ENCODE data around the gene DHRS7.

DHRS7 gene

DNA sequence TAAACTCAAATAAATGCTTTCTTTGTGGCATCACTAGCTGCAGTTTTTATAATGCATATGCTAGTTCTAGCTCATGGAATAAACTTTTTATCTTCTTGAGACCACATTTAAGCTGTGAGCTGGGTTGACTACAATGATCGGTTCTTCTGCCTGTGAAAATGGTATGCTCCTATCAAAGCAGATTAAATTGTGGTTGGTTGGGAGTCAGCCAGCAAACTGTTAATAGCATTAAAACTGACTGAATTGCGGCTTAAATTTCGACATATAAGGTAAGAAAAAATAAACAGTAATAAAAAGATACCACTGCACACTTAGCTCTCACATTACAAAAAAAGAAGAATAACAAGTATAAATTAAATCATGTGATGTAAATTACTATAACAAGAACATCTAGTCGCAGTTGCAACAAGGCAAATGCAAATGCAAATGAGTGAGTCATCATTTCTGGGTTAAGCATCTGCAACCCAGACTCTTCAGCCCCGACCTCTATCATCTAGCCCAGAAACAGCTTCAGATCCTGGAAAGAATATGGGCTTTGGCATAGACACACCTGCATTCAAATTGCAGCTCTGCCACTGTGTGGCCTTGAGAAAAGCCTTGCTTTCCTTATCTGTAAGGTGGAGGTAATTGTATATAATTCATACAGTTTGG lies 19.8 kb upstream of the DHRS7 start:
- no peak for DNase-seq (ENCODE audit: low spot score)

DNA sequence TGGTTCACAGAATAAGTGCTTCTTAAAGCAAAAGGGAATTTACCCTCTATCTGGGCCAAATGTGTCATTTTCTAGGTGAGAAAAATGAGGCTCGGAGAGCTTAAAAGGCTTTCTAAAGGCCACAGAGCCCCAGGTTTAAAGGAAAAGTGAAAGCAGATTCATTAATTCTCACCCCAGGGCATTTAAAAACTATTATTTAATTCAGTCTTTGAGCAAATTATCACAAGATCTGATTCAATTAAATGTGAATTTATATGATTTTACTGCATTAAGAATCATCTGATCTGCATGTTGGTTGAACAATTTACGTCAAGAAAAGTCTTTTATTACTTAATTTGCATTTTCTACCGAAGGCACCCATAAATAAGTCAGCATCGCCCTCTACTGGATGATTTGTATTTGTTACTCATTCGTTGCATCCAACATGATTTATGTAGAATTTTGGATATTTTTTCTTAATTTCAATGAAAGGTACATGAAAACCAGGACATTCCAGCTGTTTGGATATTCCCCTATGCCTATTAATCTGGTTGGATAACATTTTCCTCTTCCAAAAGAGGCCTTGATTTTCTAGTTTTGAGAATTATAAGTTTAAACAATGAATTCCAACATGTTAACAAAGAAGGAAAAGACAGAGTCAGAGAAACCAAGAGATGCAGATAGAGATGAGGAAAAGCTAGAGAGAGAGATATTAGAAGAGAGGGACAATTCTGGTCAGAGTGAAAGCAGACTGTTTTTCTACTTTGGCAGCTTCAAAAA lies 19.1 kb upstream of the DHRS7 start:
- peak; percentile 27 for DNase-seq (ENCODE audit: low spot score)

DNA sequence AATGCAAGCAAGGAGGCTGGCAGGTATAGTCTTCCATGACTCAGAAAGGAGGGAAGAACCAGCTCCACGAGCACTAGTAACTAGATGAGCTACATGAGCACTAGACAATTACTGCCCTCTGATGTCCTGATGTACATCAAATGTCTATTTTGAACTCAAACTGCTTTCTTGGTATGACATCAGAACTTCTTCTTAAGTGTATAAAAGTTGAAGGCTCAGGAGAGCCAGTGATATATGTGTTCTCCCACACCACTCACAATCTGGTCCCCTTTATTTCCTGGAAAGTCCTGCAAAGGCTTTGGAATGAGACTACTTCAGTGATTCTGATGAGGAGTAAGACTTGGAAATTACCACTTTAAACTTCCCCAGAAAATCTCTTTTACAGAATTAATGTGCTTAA lies 18.5 kb upstream of the DHRS7 start:
- DNase-seq (ENCODE audit: low spot score) = no peak

DNA sequence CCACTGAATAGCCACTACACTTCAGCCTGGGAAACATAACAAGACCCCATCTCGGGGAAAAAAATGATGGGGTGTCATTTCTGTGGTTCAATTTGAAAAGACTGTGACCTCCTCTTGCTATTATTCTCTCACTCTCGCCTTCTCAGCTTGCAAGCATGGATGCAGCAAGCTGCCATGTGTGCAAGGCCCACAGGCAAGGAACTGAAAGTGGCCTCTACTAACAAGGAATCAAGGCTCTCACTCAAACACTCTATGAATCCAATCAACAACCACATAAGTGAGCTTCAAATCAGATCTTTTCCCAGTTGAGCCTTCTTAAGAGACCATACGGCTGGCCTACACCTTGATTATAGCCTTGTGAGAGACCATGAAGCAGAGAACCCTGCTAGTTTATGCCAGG lies 17.9 kb upstream of the DHRS7 start:
- DNase-seq (ENCODE audit: low spot score) = no peak

DNA sequence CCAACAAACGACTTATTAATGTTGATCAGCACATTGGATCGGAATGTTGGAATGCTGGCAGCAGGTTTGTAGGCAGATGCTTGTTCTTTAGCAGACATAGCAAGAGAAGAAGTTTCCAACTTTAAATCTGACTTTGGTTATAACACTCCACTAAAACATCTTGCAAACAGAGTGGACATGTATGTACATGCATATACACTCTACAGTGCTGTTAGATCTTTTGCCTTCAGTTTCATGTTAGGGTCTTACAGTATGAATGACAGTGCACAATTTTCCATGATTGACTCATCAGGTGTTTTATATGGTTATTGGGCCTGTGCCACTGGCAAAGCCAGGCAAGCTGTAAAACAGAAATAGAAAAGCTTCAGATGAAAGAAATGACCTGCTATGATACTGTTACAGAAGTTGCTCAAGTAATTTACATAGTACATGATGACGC lies 14.3 kb upstream of the DHRS7 start:
- DNase-seq (ENCODE audit: low spot score) = peak; percentile 22

DNA sequence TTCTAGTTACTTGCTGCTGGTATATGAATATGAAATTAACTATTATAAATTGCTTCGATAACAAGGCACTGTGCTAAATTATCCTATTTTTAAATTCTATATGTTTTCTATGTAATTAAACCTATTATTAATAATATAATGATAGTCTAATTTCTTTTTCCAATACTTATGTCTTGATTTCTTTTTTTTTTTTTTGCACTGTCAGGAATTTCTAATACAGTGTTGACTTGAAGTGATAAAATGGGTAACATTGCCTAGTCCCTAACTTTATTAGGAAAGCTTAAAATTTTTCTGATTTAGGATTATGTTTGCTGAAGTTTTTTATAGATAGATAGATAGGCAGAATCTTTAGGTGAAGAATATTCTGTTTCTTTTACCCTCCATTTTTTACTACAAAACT lies 13.6 kb upstream of the DHRS7 start:
- no peak for DNase-seq (ENCODE audit: low spot score)

DNA sequence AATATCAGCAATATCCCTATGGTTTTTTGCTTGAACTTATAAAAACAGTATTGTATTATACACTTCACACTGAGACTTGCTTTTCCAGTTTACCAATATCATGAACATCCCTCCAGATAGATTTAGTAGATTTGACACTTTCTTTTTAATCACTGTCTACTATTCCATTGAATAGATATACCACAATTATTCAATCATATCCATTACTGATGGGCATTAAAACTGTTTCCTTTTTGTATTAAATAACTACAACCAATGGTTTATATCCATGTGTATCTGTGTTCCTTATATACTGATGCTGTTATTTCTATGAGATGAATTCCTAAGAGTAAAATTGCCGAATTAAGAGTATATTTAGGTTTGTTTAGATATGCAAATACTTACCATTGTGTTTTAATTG lies 13.0 kb upstream of the DHRS7 start:
- DNase-seq (ENCODE audit: low spot score) = no peak

DNA sequence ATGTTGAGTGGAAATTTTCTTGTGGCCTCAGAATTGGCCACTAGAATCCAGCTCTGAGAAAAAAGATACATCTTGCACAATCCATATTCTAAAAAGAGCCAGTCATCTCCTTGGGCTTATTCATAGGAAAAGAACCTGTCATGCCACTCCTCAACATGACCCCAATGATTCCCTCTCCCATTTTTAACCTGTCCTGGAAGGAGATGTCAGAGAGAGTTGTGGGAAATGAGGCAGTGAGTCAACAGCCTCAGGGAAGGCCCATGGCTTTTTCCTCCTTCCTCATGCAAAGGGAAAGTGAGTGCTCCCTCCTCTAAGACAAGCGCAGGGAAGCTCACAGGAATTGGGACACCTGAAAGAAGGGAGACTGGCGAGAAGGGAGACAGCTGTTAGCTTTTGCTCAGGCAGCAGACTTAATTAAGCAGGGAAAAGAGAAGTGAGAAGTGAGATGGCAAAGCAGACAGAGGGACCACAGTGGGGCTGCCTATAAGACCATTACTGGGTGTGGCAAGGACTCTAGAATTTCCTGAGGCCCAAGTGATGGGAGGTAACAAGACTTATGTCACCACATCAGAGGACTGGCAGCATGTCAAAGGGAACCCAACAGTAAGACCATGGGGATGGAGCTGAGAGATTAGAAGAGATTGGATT lies 10.2 kb upstream of the DHRS7 start:
- DNase-seq (ENCODE audit: low spot score) = no peak

DNA sequence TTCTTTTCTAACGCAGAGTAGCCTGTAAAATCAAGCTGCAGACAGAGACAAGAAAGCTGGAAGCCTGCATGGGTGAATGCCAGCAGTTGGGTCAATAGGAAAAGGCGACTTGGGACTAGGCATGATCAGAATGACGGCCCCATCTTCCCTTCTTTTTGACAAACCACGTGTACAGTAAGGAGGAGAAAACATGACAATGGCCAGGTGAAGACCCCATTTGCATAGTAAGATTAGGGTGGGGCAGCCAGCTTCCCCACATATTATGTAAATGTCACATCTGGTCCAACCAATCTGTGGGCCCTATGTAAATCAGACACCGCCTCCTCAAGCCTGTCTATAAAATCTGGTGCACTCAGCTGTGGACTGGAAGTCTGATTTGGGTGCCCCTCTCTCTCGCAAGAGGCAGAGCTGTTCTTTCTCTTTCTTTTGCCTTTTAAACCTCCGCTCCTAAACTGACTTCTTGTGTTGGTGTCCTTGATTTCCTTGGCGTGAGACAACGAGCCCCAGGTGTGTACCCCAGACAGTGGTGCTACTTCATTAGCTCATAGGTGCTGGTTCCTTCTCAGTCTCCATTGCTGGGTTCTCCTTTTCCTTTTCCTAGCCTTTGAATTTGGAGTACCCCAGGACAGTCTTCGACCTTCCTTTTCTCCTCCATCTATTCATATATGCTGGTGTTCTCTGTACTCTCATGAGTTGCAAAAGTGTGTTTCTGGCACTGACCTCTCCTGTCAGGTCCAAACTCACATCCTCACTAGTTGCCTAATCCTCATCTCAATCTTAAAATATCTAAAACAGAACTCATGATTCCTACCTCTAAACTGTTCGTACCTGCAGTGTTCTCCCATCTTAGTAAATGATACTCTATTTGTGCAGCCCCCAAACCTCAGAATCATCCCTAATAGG lies 9.4 kb upstream of the DHRS7 start:
- no peak for DNase-seq (ENCODE audit: low spot score)

DNA sequence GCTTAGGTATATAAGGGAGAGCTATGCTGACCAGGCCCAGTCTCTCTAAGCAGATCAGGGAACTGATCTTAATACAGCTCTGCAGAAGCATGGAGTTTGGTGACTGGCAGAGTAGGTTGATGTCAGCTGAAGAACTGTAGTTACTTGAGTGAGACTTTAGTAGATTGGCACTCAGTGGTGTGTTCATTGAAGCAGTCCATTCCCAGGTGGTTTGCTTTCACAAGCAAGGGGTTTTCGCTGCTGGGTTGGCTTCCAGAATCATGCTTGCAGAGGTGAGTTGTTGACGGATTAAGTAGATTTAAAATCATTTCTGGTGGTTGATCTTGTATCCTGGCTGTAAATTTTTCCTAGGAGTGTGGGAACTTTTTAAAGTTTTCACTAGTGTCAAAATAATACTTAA lies 6.5 kb upstream of the DHRS7 start:
- no peak for DNase-seq (ENCODE audit: low spot score)

DNA sequence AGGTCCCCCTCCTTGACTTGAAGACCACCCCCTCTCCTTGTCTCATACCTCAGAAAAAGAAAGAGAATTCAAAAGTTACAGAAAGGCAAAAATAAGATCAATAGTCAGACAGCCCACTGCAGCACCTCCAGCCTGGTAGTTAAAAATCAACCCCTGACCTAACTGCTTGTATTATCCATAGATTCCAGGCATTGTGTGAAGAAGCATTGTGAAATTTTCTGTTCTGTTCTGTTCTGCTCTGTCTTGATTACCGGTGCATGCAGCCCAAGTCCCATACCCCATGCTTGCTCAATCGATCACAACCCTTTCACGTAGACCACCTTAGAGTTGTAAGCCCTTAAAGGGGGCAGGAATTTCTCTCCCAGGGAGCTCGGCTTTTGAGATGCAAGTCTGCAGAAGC lies 5.8 kb upstream of the DHRS7 start:
- no peak for DNase-seq (ENCODE audit: low spot score)

DNA sequence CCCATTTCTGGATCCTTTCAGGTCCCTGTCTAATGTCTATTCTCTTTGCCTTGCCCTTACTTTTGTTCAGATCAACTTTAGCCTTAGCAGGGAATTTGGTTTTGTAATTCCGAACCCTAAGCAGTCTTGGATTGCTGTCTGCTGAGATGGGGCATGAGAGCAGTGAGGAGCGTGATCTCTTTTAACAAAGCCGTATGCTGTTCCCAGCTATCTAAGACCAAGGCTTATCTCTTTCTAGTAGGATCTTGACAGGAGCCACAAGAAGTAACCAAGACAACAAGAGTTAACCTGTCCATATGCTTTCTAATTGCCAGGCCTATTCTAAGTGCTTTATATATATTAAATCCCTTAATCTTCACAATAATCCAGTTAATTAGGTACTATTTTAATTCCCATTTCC lies 4.5 kb upstream of the DHRS7 start:
- no peak for DNase-seq (ENCODE audit: low spot score)

DNA sequence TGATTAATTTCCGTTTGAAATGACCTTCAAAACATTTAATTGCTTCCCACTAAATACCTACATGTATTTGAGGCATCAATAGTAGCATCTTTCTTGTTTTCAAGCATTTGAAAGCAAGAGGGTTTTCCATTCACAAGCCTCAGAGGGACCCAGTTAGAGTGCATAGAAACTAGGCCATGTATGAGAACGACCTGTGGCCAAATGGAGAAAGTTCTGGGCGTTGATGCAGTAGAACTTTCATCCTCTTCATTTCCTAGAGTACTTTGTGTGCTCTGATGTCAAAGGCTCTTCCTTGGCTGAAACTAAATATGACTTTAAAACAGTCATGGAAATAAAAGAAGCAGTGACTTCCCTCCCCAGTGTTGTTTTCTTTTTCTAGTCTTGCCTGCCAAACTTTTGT lies 944 bp upstream of the DHRS7 start:
- DNase-seq (ENCODE audit: low spot score) = no peak

DNA sequence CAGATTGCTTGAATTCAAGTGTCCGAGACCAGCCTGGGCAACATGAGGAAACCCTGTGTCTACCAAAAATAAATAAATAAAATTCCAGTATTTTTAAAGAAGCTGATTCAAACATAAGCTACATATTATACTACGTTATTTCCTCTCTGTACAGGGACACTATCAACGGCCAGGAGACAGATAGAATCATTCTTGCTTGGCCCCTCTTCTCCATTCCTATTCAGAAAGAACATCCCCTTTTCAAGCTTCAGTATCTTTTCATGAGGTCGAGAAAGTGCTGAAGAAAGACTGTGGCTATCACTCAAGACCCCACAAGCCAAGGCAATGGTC lies 314 bp upstream of the DHRS7 start:
- DNase-seq (ENCODE audit: low spot score) = no peak

DNA sequence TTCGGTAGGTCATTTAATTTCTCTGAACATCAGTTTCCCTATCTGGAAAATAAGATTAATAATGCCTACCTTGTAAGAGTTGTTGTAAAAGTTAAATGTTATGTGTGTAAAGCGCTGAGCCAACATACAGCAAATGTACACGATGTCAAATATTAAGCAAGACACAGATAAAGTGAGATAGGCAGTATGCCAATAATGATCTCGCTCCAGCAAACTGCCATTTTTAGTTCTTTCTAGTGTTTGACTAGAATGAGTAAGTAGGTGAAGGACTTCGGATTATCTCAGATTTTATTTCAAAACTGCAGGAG lies 840 bp downstream of the DHRS7 start:
- DNase-seq (ENCODE audit: low spot score) = no peak

DNA sequence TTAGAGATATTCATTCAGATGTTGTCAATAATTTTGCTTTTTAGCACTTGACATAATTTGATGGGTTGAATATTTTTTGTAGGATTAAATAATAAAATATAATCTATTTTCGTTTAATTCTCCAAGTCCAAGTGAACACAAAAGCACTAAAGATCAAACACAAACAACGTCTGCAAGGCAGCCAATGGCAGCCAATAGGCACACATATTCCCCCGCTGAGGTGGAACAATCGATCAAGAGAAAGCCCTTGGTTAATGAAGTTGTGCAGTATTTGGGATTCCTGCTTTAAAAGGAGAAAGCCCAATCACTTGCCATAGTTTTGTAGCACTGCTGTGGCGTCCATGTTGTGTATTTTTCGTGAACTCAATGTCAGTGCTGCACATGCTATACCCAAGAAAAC lies 1.5 kb downstream of the DHRS7 start:
- no peak for DNase-seq (ENCODE audit: low spot score)

DNA sequence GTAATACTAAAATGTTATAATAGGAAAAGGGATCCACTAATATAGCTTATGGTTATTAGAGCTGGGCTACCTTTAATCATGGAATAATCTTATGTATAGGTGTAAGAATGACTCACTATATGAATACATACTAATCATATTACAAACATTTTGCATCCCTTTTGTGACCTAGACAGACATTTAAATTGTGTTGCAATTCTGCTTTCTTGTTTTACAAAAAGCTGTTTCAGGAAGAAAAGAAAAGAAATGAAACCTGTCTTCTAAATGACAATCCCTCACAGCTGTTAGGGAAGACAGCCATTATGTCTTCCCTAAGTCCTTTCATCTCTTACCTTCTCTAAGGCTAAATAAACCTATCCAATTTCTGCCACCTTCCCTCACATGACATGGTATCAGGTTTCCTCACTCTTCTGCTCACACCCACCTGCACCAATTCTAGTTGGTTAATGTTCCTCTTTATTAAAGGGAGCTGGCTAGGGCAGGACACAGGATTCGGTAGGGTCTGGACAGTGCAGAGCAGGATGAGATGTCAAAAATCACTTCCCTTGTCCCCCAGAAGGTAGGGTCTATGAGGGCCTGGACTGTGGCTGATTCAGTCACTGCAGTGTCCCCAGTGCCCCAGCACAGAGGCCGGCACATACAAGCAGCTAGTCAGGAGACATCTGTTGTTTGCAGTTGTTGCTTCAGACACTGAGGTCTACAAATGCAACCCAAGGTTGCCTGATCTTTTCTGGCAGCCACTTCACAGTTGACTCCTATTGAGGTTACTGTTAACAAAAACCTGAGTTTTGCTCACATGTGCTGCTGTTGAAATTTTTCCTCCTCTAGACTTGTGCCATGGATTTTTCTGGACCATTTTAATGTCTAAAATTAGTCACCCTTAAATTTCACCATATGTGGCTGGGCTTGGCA lies 3.7 kb downstream of the DHRS7 start:
- DNase-seq (ENCODE audit: low spot score) = peak; percentile 20

DNA sequence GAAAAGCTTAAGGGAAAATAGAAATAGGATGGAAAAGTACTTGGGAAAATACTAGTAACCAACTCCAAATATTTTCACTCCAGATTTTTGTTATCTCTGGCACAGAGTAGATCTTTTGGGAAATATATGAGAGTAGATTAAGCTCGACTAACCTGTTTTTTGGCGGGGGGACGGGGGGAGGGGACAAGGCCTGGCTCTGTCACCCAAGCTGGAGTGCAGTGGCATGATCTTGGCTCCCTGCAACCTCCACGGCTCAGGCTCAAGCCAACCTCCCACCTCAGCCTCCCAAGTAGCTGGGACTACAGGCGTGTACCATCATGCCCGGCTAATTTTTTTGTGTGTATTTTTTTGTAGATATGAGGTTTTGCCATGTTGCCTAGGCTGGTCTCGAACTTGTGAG lies 4.8 kb downstream of the DHRS7 start:
- no peak for DNase-seq (ENCODE audit: low spot score)

DNA sequence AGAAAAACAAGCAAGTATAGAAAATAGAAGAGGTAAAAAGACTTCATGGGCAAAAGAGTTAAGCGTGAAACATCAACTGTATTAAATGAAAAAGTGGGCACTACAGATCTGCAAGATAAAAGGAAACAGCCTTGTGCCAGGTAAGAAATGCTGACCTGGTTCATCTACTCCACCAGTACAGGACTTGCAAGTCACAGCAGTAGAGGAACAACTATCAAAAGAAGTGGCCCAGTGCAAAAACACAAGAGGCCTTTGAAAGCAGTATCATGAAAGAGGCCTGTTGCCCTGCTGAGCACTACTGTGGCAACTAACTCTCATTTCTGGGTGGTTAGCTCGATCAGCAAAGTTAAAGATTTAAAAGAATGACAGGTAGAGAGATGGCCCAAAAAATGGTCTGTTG lies 10.5 kb downstream of the DHRS7 start:
- no peak for DNase-seq (ENCODE audit: low spot score)

DNA sequence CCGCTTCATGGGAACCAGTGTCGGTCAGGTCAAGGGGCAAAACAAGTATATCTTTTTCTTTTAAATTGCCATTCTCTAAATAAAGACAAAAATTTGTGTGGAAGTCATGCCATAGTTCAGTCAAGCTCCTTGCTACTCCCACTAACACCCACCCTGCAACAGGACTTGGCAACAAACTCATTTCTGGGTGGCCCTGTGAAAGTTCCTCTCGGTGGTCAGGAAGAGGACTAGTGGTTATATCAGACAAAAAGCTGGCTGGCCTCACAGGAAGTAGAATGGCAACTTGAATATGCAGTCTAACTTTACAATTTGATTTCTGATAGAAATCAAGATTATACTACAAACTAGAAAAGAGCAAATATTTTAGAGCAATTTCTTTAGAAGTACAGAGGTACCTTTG lies 11.2 kb downstream of the DHRS7 start:
- no peak for DNase-seq (ENCODE audit: low spot score)

DNA sequence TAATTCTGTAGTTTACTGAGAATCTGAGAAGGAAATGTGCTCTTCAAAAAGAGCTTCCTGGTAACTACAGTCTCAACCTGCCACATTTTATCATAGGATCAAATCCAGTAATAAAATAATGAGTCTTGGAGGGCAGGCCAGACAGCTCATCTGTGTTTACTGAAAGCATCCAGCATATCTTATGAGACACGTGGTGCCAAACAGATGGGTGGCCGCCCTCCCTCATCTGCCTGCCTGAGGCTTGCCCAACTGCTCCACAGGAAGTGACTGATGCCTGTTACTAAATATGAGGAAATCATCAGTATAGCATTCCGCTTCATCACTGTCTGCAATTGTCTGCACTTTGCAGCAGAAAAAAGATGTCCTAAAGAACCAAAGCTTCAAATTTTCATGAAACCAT lies 13.5 kb downstream of the DHRS7 start:
- DNase-seq (ENCODE audit: low spot score) = peak; percentile 93

DNA sequence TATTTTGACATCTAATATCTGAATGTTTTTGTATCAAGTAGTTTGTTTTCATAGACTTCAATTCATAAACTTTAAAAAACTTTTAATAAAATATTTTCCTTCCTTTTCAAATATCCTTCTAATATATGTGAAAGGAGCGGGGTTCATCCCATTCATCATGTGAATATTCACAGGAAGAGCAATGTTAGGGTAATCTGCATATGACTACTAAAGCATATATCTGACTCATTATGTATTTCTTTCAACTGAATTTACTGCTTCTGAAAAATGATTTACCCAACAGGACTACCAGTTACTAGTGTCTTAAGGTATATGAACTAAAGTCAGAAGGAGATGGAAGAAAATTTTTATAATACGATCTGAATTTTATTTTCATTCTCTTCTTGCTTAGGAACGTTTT lies 30.5 kb downstream of the DHRS7 start:
- DNase-seq (ENCODE audit: low spot score) = no peak
